Activated naive CD4-positive, alpha-beta T cell treated with anti-CD3 and anti-CD28 coated beads, Interleukin-2, amount 50 U/mL, for 24 hours (primary cell): ENCODE data around the gene PROK2.
A peak's percentile ranks its signal among the peaks of the same experiment; 100 is the strongest.

ENCODE experiments used
- H3K27ac Mint-ChIP-seq: one replicate; pipeline ENCODE4 v1.8.0; 2021; ENCODE audit warnings: mild to moderate bottlenecking, mixed read lengths
- H3K27me3 Mint-ChIP-seq: one replicate; pipeline ENCODE4 v1.8.0; 2021; ENCODE audit warnings: mixed read lengths
- H3K36me3 Mint-ChIP-seq: one replicate; pipeline ENCODE4 v1.8.0; 2021; ENCODE audit warnings: mixed read lengths
- H3K4me1 Mint-ChIP-seq: one replicate; pipeline ENCODE4 v1.8.0; 2021; ENCODE audit warnings: mixed read lengths
- H3K4me3 Mint-ChIP-seq: one replicate; pipeline ENCODE4 v1.8.0; 2021; ENCODE audit warnings: mild to moderate bottlenecking, mixed read lengths
- H3K9me3 Mint-ChIP-seq: one replicate; pipeline ENCODE4 v1.8.0; 2021; ENCODE audit warnings: mixed read lengths

The PROK2 gene

DNA sequence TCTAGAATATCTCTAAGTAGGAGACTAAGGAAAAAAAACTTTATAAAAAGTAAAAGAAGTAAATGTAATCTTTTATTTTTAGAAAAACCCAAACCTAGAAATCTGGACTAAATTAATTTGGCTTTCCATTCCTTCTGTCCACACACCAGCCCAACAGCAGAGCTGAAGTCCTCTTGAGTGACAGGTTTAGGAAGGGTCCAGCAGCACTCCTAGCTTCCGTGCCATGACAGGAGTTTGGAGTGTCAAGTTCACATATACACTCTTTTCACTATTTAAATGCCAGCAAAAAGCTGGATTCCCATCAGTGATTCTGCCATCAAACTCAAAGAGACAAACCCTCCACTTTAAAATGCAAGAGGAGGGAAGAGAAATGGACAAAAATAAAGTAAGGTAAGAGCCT lies 13.1 kb downstream of the PROK2 start:
- Mint-ChIP-seq H3K27ac (no peak overlapping the region), H3K27me3 (no peaks in the 10 kb centered on the region), H3K4me1 (no peaks in the 10 kb centered on the region), H3K9me3 (no peaks in the 10 kb centered on the region), H3K4me3 (no peak overlapping the region), H3K36me3 (no peaks in the 10 kb centered on the region)

DNA sequence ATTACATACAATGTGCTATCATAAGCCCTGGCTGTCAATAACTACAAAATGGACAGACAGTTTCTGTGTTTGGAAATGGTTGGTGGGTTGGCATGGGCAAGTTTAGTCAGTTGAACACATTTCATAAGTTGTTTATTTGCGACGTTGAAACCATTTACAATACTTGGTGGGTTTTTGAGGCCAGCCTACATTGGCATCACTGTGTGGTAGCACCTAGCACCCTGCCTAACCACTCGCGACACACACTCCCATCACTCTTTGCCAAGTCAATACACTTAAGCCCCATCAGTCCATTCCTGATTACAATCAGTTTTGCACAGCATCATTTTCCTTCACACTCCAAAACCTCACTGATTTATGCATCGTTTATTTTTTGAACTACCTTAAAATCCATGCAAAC lies 13.8 kb downstream of the PROK2 start:
- Mint-ChIP-seq H3K4me3 (no peak overlapping the region), H3K4me1 (no peaks in the 10 kb centered on the region), H3K36me3 (no peaks in the 10 kb centered on the region), H3K27ac (no peak overlapping the region), H3K9me3 (no peaks in the 10 kb centered on the region), H3K27me3 (peaks cover 2% of the 10 kb centered on the region)

DNA sequence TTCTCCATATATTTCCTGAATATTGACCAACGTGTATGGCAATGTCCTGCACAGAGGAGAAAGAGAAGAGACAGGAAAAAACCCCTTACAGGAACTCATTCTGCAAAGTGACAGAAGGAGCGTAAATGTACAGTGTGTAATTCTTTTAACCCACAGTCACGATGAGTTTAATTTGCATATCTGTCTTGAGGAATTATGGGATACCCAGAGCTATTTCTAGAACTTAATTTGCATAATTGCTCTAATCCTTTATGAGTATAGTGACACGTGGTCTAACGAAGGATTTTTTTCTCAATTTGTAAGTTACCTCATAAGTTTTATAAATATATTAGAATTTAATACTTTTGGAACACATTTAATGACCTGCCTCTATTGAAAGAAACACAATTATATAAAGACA lies 21.5 kb downstream of the PROK2 start:
- Mint-ChIP-seq H3K4me1 (no peaks in the 10 kb centered on the region), H3K9me3 (no peaks in the 10 kb centered on the region), H3K27me3 (peaks cover 6% of the 10 kb centered on the region), H3K4me3 (no peak overlapping the region), H3K27ac (no peak overlapping the region), H3K36me3 (no peaks in the 10 kb centered on the region)

DNA sequence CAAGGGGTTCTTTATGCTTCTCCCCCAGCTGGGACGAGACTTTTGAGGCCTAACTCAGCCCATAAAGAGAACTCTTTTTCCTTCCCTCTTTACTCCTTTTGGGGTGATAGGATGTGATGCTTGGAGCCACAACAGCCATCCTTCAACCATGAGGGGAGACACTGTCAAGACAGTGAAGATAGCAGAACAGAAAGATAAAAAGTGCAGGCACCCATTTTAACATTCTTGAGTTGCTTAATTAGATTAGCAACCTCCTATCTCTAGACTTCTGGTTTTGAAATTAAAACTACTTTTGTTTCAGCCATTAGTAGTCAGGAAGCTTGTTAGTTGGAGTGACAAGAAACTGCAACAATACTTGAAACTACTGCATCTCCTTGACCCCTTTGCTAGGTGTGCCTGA lies 24.8 kb downstream of the PROK2 start:
- Mint-ChIP-seq H3K36me3 (peaks cover 2% of the 10 kb centered on the region), H3K27ac (no peak overlapping the region)

DNA sequence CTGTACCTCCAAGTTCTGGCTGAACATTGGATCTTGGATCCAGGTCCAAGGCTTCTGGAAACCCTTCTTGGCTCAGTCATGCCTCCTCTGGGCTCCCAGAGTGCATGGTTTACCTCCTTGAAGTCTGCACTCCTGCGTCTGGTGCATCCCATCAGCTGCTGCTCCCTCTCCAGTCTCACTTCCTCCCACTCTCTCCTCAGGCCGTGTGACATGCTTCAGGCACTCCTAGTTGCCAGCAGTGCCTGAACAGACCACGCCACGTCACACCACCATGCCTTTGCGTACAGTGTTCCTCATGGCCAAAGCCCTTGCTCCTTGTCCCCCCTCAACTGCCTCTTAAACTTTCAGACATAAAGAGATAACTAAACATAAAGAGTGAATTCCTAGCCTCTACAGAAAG lies 25.5 kb downstream of the PROK2 start:
- peaks cover 7% of the 10 kb centered on the region for H3K4me1 Mint-ChIP-seq
- peaks cover 18% of the 10 kb centered on the region for H3K27me3 Mint-ChIP-seq
- H3K36me3 Mint-ChIP-seq = peaks cover 3% of the 10 kb centered on the region
- no peak overlapping the region for H3K27ac Mint-ChIP-seq
- no peaks in the 10 kb centered on the region for H3K9me3 Mint-ChIP-seq
- no peak overlapping the region for H3K4me3 Mint-ChIP-seq

More for the DNA sequence above, 24.8 kb downstream of the PROK2 start:
- Mint-ChIP-seq H3K27me3 (peaks cover 15% of the 10 kb centered on the region), H3K4me1 (peaks cover 5% of the 10 kb centered on the region), H3K4me3 (no peak overlapping the region), H3K9me3 (no peaks in the 10 kb centered on the region)

DNA sequence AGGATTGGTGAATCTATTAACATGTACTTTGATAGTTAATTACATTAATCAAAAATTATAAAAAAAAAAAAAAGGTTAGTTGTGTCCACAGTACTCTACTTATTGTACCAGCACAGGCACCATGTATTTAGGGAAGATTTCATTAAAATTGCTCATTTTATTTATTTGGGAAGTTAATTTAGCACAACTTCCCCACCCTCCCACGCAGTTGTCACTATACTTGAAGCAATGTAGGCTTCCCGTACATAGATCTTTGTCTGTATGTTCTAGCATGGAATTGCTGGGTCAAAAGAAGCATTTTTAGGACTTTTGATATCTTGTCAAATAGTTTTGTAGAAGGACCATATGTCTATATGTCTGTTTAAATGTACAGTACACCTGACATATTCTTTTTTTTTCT lies 26.9 kb downstream of the PROK2 start:
- no peak overlapping the region for H3K4me3 Mint-ChIP-seq
- H3K27me3 Mint-ChIP-seq = peaks cover 18% of the 10 kb centered on the region
- H3K9me3 Mint-ChIP-seq = no peaks in the 10 kb centered on the region
- H3K4me1 Mint-ChIP-seq = peaks cover 7% of the 10 kb centered on the region
- H3K27ac Mint-ChIP-seq = no peak overlapping the region
- H3K36me3 Mint-ChIP-seq = peaks cover 3% of the 10 kb centered on the region

DNA sequence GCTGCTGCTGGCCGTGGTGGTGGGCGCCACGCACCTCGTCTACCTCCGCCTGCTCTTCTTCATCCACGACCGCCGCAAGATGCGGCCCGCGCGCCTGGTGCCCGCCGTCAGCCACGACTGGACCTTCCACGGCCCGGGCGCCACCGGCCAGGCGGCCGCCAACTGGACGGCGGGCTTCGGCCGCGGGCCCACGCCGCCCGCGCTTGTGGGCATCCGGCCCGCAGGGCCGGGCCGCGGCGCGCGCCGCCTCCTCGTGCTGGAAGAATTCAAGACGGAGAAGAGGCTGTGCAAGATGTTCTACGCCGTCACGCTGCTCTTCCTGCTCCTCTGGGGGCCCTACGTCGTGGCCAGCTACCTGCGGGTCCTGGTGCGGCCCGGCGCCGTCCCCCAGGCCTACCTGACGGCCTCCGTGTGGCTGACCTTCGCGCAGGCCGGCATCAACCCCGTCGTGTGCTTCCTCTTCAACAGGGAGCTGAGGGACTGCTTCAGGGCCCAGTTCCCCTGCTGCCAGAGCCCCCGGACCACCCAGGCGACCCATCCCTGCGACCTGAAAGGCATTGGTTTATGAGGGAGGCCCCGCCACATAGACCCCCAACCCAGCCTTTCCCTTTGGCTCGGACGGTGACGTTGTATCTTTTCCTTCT lies 30.2 kb downstream of the PROK2 start:
- Mint-ChIP-seq H3K9me3 (no peaks in the 10 kb centered on the region), H3K27me3 (peaks cover 37% of the 10 kb centered on the region), H3K4me1 (peaks cover 7% of the 10 kb centered on the region), H3K36me3 (peaks cover 5% of the 10 kb centered on the region), H3K27ac (no peak overlapping the region), H3K4me3 (peak overlapping the region; percentile 80)

DNA sequence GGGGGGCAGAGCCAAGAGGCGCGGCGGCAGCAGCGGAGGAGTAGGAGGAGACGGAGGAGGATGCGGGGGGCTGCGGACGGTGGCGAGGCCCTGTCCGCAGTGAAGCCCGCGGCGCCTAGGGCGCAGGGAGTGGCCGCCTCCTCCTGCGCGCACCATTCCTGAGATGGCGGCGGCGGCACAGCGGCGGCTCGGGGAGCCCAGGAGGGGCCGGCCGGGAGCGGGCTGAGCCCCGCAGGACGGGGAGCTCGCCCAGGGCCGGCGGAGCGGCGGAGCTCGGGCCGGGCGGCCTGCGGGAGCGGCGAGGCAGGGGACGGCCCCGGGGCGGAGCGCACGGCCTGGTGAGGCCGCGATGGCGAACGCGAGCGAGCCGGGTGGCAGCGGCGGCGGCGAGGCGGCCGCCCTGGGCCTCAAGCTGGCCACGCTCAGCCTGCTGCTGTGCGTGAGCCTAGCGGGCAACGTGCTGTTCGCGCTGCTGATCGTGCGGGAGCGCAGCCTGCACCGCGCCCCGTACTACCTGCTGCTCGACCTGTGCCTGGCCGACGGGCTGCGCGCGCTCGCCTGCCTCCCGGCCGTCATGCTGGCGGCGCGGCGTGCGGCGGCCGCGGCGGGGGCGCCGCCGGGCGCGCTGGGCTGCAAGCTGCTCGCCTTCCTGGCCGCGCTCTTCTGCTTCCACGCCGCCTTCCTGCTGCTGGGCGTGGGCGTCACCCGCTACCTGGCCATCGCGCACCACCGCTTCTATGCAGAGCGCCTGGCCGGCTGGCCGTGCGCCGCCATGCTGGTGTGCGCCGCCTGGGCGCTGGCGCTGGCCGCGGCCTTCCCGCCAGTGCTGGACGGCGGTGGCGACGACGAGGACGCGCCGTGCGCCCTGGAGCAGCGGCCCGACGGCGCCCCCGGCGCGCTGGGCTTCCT lies 31.0 kb downstream of the PROK2 start, which contains the start of gene GPR27:
Gene GPR27, plus strand, starts transcription at position 155 of the 909 bp plus-strand sequence. Its CDS starts 195 bp downstream, at position 350.
- no peak within 1 kb of the TSS for H3K27ac Mint-ChIP-seq
- peaks cover 5% of the 10 kb centered on the region for H3K36me3 Mint-ChIP-seq
- H3K27me3 Mint-ChIP-seq = peaks cover 36% of the 10 kb centered on the region
- H3K9me3 Mint-ChIP-seq = no peaks in the 10 kb centered on the region
- H3K4me3 Mint-ChIP-seq = peak within 1 kb of the TSS; percentile 69
- H3K4me1 Mint-ChIP-seq = peaks cover 7% of the 10 kb centered on the region

DNA sequence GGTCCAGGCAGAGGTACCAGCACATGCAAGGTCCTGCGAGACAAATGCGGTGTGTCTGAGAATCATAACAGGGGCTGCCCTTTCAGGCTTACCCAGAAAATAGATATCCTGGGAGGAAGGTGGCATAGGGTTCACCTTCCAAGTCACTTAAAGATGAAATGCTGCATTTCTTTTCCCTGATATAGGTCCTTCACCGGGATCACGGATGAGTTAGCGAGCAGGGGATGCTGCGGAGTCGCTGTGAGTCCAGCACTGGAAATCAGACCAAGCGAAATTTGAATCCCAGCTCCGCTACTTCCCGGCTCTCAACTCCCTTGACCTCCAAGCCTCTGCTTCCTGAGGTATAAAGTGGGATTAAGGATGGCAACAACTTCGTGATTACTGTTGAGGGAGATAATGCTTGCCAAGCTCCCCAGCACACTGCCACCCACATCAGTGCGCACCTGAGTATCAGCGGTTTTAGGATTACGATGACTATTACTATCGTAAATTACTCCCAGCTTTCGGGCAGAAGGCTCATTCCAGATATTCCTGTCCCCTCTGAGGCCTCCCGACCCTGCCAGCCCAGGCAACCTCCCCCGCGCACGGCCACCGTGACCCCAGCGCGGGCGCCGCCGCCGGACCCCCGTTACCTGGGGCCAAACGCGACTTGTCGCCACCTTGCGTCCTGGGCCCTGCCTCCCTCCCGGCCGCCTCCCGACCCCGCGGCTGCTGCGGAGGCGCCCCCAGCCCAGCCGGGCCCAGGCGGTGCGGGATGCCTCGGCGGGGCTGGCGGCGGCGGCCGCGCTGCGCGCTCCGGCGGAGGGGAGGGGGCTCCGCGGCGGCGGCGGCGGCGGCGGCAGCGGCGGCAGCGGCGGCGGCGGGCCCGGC lies 31.9 kb downstream of the PROK2 start:
- Mint-ChIP-seq H3K4me1 (peaks cover 7% of the 10 kb centered on the region), H3K27me3 (peaks cover 38% of the 10 kb centered on the region), H3K27ac (no peak overlapping the region), H3K4me3 (peak overlapping the region; percentile 69), H3K9me3 (no peaks in the 10 kb centered on the region), H3K36me3 (peaks cover 5% of the 10 kb centered on the region)

DNA sequence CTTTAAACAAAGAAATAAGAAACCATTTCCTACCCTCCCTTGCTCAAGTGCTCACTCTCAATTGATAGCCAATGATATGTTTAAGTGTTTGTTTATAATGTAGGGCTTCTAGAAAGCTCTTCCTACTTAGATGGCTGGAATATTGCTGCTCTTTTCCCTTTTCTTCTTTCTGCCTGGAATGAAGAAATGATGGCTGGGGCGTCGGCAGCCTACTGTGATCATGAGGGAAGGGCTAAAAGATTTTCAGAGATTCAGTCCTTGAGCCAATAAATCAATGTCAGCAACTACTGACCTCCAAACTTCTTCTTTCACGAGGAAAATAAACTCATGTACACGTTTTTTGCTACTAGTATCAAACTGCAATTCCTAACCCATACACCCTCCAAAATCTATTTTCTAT lies 33.3 kb downstream of the PROK2 start:
- H3K9me3 Mint-ChIP-seq = no peaks in the 10 kb centered on the region
- H3K27me3 Mint-ChIP-seq = peaks cover 34% of the 10 kb centered on the region
- peaks cover 7% of the 10 kb centered on the region for H3K4me1 Mint-ChIP-seq
- H3K27ac Mint-ChIP-seq = no peak overlapping the region
- peaks cover 5% of the 10 kb centered on the region for H3K36me3 Mint-ChIP-seq
- no peak overlapping the region for H3K4me3 Mint-ChIP-seq

DNA sequence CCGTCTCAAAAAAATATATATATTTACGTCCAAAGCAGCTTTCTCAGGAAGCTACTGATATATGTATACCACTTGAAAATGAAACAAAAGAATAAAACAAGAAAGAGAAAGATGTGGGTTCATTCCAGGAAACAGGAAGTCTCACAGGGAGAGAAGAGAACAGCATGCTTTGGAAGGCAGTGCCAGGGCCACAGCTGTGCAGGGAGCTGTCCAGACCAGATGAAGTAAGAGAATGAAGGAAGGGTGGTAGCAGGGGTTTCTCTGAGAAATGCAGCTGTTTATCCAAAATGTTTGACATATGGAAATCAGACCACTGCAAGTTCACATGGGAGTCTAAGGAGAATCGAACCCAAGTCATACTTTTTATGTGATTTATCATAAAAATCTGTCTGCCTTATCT lies 40.2 kb downstream of the PROK2 start:
- Mint-ChIP-seq H3K4me3 (no peak overlapping the region), H3K9me3 (peaks cover 21% of the 10 kb centered on the region), H3K4me1 (no peaks in the 10 kb centered on the region), H3K27me3 (peaks cover 4% of the 10 kb centered on the region), H3K36me3 (peaks cover 15% of the 10 kb centered on the region), H3K27ac (no peak overlapping the region)

DNA sequence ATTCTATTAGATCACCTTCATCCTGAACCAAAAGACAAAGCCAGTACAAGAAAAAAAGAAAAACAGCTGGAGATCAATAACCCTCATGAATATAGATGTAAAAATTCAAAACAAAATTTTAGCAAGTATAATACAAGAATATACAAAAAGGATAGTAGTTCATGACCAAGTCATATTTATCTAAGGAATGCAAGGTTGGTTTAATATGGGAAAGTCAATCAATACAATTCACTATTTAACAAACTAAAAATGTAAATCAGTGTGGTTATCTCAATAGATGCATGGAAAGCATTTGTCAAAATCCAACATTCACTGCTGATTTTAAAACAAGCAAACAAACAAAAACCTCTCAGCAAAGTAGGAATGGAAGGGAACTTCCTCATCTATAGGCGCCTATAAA lies 42.3 kb downstream of the PROK2 start:
- H3K4me1 Mint-ChIP-seq = no peaks in the 10 kb centered on the region
- peaks cover 5% of the 10 kb centered on the region for H3K27me3 Mint-ChIP-seq
- no peak overlapping the region for H3K27ac Mint-ChIP-seq
- H3K4me3 Mint-ChIP-seq = no peak overlapping the region
- peaks cover 17% of the 10 kb centered on the region for H3K36me3 Mint-ChIP-seq
- peaks cover 21% of the 10 kb centered on the region for H3K9me3 Mint-ChIP-seq

DNA sequence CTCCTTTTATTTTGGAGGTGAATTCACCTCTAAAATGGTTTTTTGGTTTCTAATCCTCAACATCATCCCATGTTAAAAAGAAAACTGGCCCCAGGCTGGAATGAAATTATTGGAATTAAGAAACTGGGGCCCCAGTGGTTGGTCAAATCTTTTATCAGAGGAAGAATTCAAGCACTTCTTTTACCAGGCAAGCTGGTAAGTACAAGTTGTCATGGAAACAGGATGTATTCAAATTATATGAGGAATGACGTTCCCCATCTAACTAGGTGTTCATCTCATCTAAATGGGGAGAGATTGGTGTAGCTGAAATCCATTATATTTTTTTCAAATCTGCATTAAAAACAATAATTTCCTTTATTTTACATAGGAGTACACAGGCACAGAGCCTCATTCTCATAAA lies 50.1 kb downstream of the PROK2 start:
- H3K27me3 Mint-ChIP-seq = peaks cover 6% of the 10 kb centered on the region
- H3K36me3 Mint-ChIP-seq = peaks cover 5% of the 10 kb centered on the region
- H3K27ac Mint-ChIP-seq = no peak overlapping the region
- peaks cover 11% of the 10 kb centered on the region for H3K4me1 Mint-ChIP-seq
- H3K4me3 Mint-ChIP-seq = no peak overlapping the region
- H3K9me3 Mint-ChIP-seq = peaks cover 8% of the 10 kb centered on the region

DNA sequence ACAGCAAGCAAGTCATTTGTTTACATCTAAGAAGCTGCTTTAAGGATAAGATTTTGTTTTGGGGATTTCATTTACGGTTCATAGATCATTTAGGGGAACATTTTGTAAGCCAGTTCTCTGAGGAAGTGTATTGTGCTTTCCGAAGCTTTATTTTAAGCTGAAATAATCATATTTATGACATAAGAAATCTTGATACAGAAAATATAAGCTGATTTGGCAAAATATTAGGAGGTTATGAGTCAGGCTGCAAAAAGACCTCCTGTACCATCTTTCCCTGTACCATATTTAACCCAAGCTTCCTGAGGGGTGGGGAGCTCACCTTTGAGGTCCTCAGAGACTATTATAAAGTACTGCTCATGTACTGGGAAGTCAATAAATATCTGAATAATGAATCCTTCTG lies 51.6 kb downstream of the PROK2 start:
- Mint-ChIP-seq H3K27me3 (peaks cover 6% of the 10 kb centered on the region), H3K4me1 (peaks cover 27% of the 10 kb centered on the region), H3K27ac (no peak overlapping the region), H3K4me3 (no peak overlapping the region), H3K36me3 (peaks cover 5% of the 10 kb centered on the region), H3K9me3 (peaks cover 8% of the 10 kb centered on the region)

DNA sequence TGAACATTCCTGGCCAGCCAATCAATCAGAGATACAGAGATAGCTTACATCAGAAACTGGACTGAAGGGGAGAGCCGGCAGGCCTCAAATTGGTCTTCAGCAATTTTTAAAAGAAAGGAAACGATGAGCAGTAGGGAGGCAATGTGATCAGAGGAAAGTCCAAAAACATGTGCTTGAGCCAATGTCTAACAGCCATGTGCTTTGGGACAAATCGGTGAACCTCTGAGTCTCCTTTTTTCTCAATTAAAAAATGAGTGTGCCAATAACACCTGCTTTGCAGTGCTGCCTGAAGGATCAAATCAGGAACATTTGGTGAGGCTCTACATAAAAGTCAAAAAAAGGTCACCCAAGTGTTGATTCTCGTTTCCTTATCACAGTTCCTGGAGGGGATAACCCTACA lies 52.3 kb downstream of the PROK2 start:
- Mint-ChIP-seq H3K27me3 (peaks cover 3% of the 10 kb centered on the region), H3K9me3 (peaks cover 7% of the 10 kb centered on the region), H3K27ac (no peak overlapping the region), H3K4me3 (no peak overlapping the region), H3K4me1 (peaks cover 28% of the 10 kb centered on the region), H3K36me3 (peaks cover 4% of the 10 kb centered on the region)
